HG03039 (cell line): Measurements from ENCODE around the gene MYOM3.

ENCODE experiments used
- ATAC-seq: cut with Tn5 transposase; IDR thresholded peaks from one replicate; pipeline ENCODE4 v1.9.1; 2021; ENCODE audit warnings: mild to moderate bottlenecking, moderate library complexity; ENCODE audit not compliant: unreplicated experiment

The MYOM3 gene

GRCh38 chr1:24117132-24117531, 5.2 kb upstream of the MYOM3 start:
- no peak for ATAC-seq

- ATAC-seq = no peak
Measured at GRCh38 chr1:24114753-24115152, 2.8 kb upstream of the MYOM3 start.

- no peak for ATAC-seq
Measured at GRCh38 chr1:24113641-24114033, 1.7 kb upstream of the MYOM3 start.

GRCh38 chr1:24111262-24111995, 506 bp downstream of the MYOM3 start:
- ATAC-seq = no peak

- no peak for ATAC-seq
Measured at GRCh38 chr1:24110642-24111261, 1.2 kb downstream of the MYOM3 start.

GRCh38 chr1:24109686-24110475, 2.1 kb downstream of the MYOM3 start:
- ATAC-seq = no peak

- ATAC-seq = no peak
Measured at GRCh38 chr1:24109166-24109483, 2.8 kb downstream of the MYOM3 start.

- no peak for ATAC-seq
Measured at GRCh38 chr1:24108334-24109165, 3.4 kb downstream of the MYOM3 start.

GRCh38 chr1:24107462-24108138, 4.3 kb downstream of the MYOM3 start:
- no peak for ATAC-seq

- no peak for ATAC-seq
Measured at GRCh38 chr1:24105368-24106160, 6.4 kb downstream of the MYOM3 start.

GRCh38 chr1:24104854-24105253, 7.1 kb downstream of the MYOM3 start:
- ATAC-seq = no peak

- no peak for ATAC-seq
Measured at GRCh38 chr1:24103879-24104278, 8.1 kb downstream of the MYOM3 start.

- no peak for ATAC-seq
Measured at GRCh38 chr1:24103408-24103807, 8.5 kb downstream of the MYOM3 start.

GRCh38 chr1:24102961-24103360, 9.0 kb downstream of the MYOM3 start:
- ATAC-seq = no peak

- ATAC-seq = no peak
Measured at GRCh38 chr1:24101796-24102586, 9.9 kb downstream of the MYOM3 start.

GRCh38 chr1:24100945-24101737, 10.8 kb downstream of the MYOM3 start:
- no peak for ATAC-seq

GRCh38 chr1:24098943-24099638, 12.8 kb downstream of the MYOM3 start:
- ATAC-seq = no peak

GRCh38 chr1:24098102-24098501, 13.8 kb downstream of the MYOM3 start:
- ATAC-seq = no peak
